Measurements from ENCODE around the gene LRP1-AS.

- no peak for TF ChIP-seq SMC3 (IDR thresholded peaks at IDR 0.05)
- TF ChIP-seq CTCF (IDR thresholded peaks at IDR 0.05), result no peak
- no peak for TF ChIP-seq RCOR1 (IDR thresholded peaks at IDR 0.05; ENCODE audit: low read depth, low read length)
- no peak for TF ChIP-seq HMGXB4 (CRISPR knock-in tag; IDR thresholded peaks at IDR 0.05; ENCODE audit: borderline replicate concordance)
- TF ChIP-seq REST (IDR thresholded peaks at IDR 0.05), result no peak
Observed at GRCh38 chr12:57179331-57180086, 32.1 kb upstream of the LRP1-AS start.
